CD14-positive monocyte (primary cell): ENCODE results near the gene ZNFX1. TPM values are rescaled to one million over a fixed set of nuclear protein-coding genes. Genes with fewer than 3 reads are reported as not detected.

ENCODE experiments used
- DNase-seq, 3 donors: peaks; one replicate each; pipeline ENCODE4 v3.0.0-alpha.2; 2011 to 2022
- H2AFZ ChIP-seq: 2 replicates; pipeline ENCODE4 v1.6.0; 2012; ENCODE audit warnings: mild to moderate bottlenecking, low read depth, low read length, inconsistent platforms; ENCODE audit not compliant: insufficient read depth, poor library complexity, severe bottlenecking
- H3K27ac ChIP-seq, 2 donors: 1 replicate in 1 of 2; 2 replicates in 1 of 2; pipeline ENCODE4 v1.5.1; 2012 to 2013; ENCODE audit warnings: low read length in 2 of 2, control low read depth in 1 of 2, inconsistent platforms in 1 of 2, low read depth in 1 of 2, mild to moderate bottlenecking in 1 of 2
- H3K27me3 ChIP-seq, 2 donors: one replicate each; pipeline versions ENCODE4 v1.6.0 to v1.6.1; 2011 to 2013; ENCODE audit warnings: low read length in 2 of 2; ENCODE audit not compliant: control insufficient read depth in 2 of 2, insufficient read depth in 2 of 2
- H3K36me3 ChIP-seq, 2 donors: replicated peaks in 1 of 2; 1 replicate in 1 of 2; 2 replicates in 1 of 2; pipeline versions ENCODE4 v1.5.1 to v1.6.1; 2012 to 2013; ENCODE audit warnings: low read length in 2 of 2, control low read depth in 1 of 2, inconsistent platforms in 1 of 2, mild to moderate bottlenecking in 1 of 2; ENCODE audit not compliant: insufficient read depth in 2 of 2, control insufficient read depth in 1 of 2
- H3K4me1 ChIP-seq, 2 donors: 1 replicate in 1 of 2; 2 replicates in 1 of 2; pipeline versions ENCODE4 v1.5.1 to v1.6.1; 2012 to 2013; ENCODE audit warnings: low read length in 2 of 2, control low read depth in 1 of 2, inconsistent platforms in 1 of 2, mild to moderate bottlenecking in 1 of 2, moderate library complexity in 1 of 2; ENCODE audit not compliant: insufficient read depth in 2 of 2, control insufficient read depth in 1 of 2
- H3K4me2 ChIP-seq: replicated peaks from 2 replicates; pipeline ENCODE3; 2012; ENCODE audit warnings: low read length, moderate library complexity, mild to moderate bottlenecking; ENCODE audit not compliant: poor library complexity, severe bottlenecking; ENCODE audit errors: extremely low read depth
- H3K4me3 ChIP-seq, 3 experiments: fragments of 200-600 bp in 1 of 3; sonication (generic) in 1 of 3; replicated peaks in 1 of 3; 1 replicate in 2 of 3; 2 replicates in 1 of 3; pipeline ENCODE4 v1.5.1; 2011 to 2013; ENCODE audit warnings: low read length in 3 of 3, mild to moderate bottlenecking in 3 of 3, control low read depth in 2 of 3, low read depth in 2 of 3, inconsistent platforms in 1 of 3, moderate library complexity in 1 of 3
- H3K79me2 ChIP-seq: 2 replicates; pipeline ENCODE4 v1.6.0; 2012; ENCODE audit warnings: mild to moderate bottlenecking, control low read depth, inconsistent platforms, low read length, moderate library complexity; ENCODE audit not compliant: insufficient read depth
- H3K9ac ChIP-seq: 2 replicates; pipeline ENCODE4 v1.6.0; 2017; ENCODE audit warnings: low read length, mild to moderate bottlenecking; ENCODE audit not compliant: insufficient read depth, poor library complexity, severe bottlenecking
- H3K9me3 ChIP-seq, 2 donors: replicated peaks in 1 of 2; 1 replicate in 1 of 2; 2 replicates in 1 of 2; pipeline versions ENCODE4 v1.5.1 to v1.6.1; 2012 to 2013; ENCODE audit warnings: low read length in 2 of 2, control low read depth in 1 of 2; ENCODE audit not compliant: control insufficient read depth in 1 of 2, insufficient read depth in 1 of 2
- H4K20me1 ChIP-seq: 2 replicates; pipeline ENCODE4 v1.6.0; 2012; ENCODE audit warnings: mild to moderate bottlenecking, low read length, control low read depth, moderate library complexity; ENCODE audit not compliant: insufficient read depth
- H3K27ac Mint-ChIP-seq, 7 donors: one replicate each; pipeline ENCODE4 v1.8.0; 2020; ENCODE audit warnings: mild to moderate bottlenecking in 7 of 7, mixed read lengths in 7 of 7, moderate library complexity in 6 of 7, inconsistent platforms in 2 of 7
- H3K27me3 Mint-ChIP-seq, 3 donors: one replicate each; pipeline ENCODE4 v1.8.0; 2021 to 2022; ENCODE audit warnings: low read depth in 3 of 3, mild to moderate bottlenecking in 3 of 3, mixed read lengths in 3 of 3, moderate library complexity in 3 of 3, inconsistent platforms in 1 of 3
- H3K36me3 Mint-ChIP-seq, 2 donors: one replicate each; pipeline ENCODE4 v1.8.0; 2020; ENCODE audit warnings: mixed read lengths in 2 of 2, inconsistent platforms in 1 of 2, mild to moderate bottlenecking in 1 of 2
- H3K4me1 Mint-ChIP-seq: one replicate; pipeline ENCODE4 v1.8.0; 2020; ENCODE audit warnings: mild to moderate bottlenecking, mixed read lengths
- H3K4me3 Mint-ChIP-seq, 2 donors: one replicate each; pipeline ENCODE4 v1.8.0; 2020; ENCODE audit warnings: mild to moderate bottlenecking in 2 of 2, mixed read lengths in 2 of 2, moderate library complexity in 1 of 2
- H3K9me3 Mint-ChIP-seq, 7 donors: one replicate each; pipeline ENCODE4 v1.8.0; 2020 to 2022; ENCODE audit warnings: mixed read lengths in 7 of 7, mild to moderate bottlenecking in 6 of 7, moderate library complexity in 6 of 7, inconsistent platforms in 2 of 7
- WGBS: methylation state at CpG from one replicate; pipeline ENCODE4 v1.1.5; 2013; ENCODE audit warnings: missing lambda C conversion rate; ENCODE audit not compliant: insufficient coverage; 5-methylcytosine and 5-hydroxymethylcytosine counted together
- intact Hi-C, 2 donors: fragments of 100-400 bp; cut with micrococcal nuclease; formaldehyde crosslinking; loops; one replicate each; pipeline versions ENCODE4 v1.15.0 to v1.15.1; 2023
- polyA plus RNA-seq, 3 donors: library from polyadenylated mRNA; depleted of rRNA in 1 of 3; unstranded in 2 of 3; stranded (reverse) in 1 of 3; fragments of 300-500 nt in 2 of 3; fragments of >200 nt in 1 of 3; fragmentation: Illumina TruSeq in 2 of 3; gene quantifications; 1 replicate in 2 of 3; 2 replicates in 1 of 3; pipeline ENCODE4 v1.2.3, GENCODE V29; 2012 to 2021
- TF ChIP-seq, protein P1 (sequence below): fragments of 200-600 bp; IDR thresholded peaks from one replicate; pipeline ENCODE4 v1.8.0; 2022; ENCODE audit warnings: antibody characterized with exemption, mild to moderate bottlenecking

ZNFX1 gene
- polyA plus RNA-seq, 3 donors = 11.4 to 23.2 (median 13.3) TPM

DNA sequence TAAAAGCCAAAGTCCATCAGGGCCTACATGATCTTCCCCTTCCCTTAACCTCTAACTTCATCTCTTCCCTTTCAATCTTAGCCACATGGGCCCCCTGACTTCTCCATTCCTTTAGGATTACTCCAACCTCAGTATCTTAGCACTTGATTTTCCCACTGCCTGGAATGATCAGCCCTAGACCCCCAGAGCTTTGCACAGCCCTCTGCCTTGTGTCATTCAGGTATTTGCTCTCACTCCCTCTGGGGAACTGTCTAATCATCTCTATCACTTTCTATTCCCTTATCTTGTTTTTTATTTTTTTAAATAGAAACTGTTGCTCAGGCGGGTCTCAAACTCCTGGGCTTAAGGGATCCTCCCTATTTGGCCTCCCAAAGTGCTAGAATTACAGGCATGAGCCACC, 13.3 kb upstream of the ZNFX1 start:
- no peak overlapping the region for H3K4me3 Mint-ChIP-seq
- peaks cover 17 to 29% (median 24%) of the 10 kb centered on the region in 7 donors for H3K9me3 Mint-ChIP-seq
- peaks cover 56 to 84% of the 10 kb centered on the region in 2 donors for H3K36me3 Mint-ChIP-seq

DNA sequence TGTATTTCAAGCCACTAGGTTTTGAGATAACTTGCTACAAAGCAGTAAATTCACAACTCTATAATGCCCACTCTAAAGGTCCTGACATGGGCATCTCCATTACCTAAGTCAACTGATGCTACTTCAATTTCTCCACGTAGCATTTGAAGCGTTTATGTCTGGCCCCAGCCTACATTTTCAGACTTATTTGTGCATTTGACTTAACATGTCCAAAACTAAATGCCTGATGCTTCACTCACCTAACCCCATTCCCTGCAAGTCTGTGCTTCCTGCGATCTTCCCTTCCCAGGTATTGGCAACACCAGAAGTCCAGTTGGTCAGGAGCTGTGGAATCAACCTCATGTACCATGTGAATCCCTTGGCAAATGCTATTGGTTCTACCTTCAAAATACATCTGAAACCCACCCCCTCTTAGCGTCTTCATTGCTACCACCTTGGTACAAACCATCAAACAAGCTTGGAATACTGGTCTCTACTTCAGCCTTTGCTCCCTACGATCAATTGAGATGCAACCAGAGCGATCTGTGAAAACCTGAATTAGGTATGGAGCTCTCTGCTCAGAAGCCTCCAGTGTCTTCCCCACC, 12.8 kb upstream of the ZNFX1 start:
- intact Hi-C loops = no loop called here
- no peaks in the 10 kb centered on the region for H3K4me1 ChIP-seq
- TF ChIP-seq, protein P1, sequence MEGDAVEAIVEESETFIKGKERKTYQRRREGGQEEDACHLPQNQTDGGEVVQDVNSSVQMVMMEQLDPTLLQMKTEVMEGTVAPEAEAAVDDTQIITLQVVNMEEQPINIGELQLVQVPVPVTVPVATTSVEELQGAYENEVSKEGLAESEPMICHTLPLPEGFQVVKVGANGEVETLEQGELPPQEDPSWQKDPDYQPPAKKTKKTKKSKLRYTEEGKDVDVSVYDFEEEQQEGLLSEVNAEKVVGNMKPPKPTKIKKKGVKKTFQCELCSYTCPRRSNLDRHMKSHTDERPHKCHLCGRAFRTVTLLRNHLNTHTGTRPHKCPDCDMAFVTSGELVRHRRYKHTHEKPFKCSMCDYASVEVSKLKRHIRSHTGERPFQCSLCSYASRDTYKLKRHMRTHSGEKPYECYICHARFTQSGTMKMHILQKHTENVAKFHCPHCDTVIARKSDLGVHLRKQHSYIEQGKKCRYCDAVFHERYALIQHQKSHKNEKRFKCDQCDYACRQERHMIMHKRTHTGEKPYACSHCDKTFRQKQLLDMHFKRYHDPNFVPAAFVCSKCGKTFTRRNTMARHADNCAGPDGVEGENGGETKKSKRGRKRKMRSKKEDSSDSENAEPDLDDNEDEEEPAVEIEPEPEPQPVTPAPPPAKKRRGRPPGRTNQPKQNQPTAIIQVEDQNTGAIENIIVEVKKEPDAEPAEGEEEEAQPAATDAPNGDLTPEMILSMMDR = no peak
- no peak overlapping the region for H3K9ac ChIP-seq
- H3K9me3 ChIP-seq = peaks cover 17 to 26% of the 10 kb centered on the region in 2 donors
- Mint-ChIP-seq H3K4me3 (no peak overlapping the region), H3K27me3 (no peaks in the 10 kb centered on the region), H3K36me3 (peaks cover 60 to 86% of the 10 kb centered on the region in 2 donors), H3K9me3 (peaks cover 22 to 34% (median 29%) of the 10 kb centered on the region in 7 donors), H3K4me1 (peaks cover 2% of the 10 kb centered on the region), H3K27ac (peak overlapping the region in 2 of 7 donors; percentile 41)
- peaks cover 38% of the 10 kb centered on the region for H3K79me2 ChIP-seq
- H3K36me3 ChIP-seq = peaks cover 57 to 79% of the 10 kb centered on the region in 2 donors
- DNase-seq = no peak
- peak overlapping the region in 1 of 2 donors; percentile 22 for H3K27ac ChIP-seq
- no peak overlapping the region for H3K4me2 ChIP-seq
- WGBS = 90% methylated on average over 6 of the region's 6 CpGs
- peaks cover 66% of the 10 kb centered on the region for H4K20me1 ChIP-seq
- H2AFZ ChIP-seq = no peak overlapping the region
- H3K4me3 ChIP-seq = no peak overlapping the region
- no peaks in the 10 kb centered on the region for H3K27me3 ChIP-seq

More for the DNA sequence above, 13.3 kb upstream of the ZNFX1 start:
- Histone ChIP-seq H3K79me2 (peaks cover 33% of the 10 kb centered on the region), H3K9me3 (peaks cover 12 to 21% of the 10 kb centered on the region in 2 donors), H3K27ac (peak overlapping the region in 1 of 2 donors; percentile 22), H3K4me2 (no peak overlapping the region), H2AFZ (no peak overlapping the region), H3K4me3 (no peak overlapping the region), H4K20me1 (peaks cover 61% of the 10 kb centered on the region), H3K4me1 (no peaks in the 10 kb centered on the region), H3K27me3 (no peaks in the 10 kb centered on the region), H3K36me3 (peaks cover 52 to 74% of the 10 kb centered on the region in 2 donors), H3K9ac (no peak overlapping the region)
- DNase-seq = no peak
- H3K4me1 Mint-ChIP-seq = peaks cover 2% of the 10 kb centered on the region
- WGBS = no CpG with 5 or more reads among the region's 1 CpG
- TF ChIP-seq, protein P1 = no peak
- intact Hi-C loops = no loop called here
- H3K27ac Mint-ChIP-seq = peak overlapping the region in 3 of 7 donors; percentile 41 to 58 (median 42)
- H3K27me3 Mint-ChIP-seq = no peaks in the 10 kb centered on the region
